GM11168 (cell line): ENCODE data around the gene TRPM3.
"Not testable (repeated sequence)": the region's sequence is repeated elsewhere in the genome, so short reads cannot be mapped to it uniquely, and the experiment has no call there.

Source experiments
- in situ Hi-C: fragments of 300-500 bp; cut with MboI; formaldehyde crosslinking; loops from one replicate; pipeline ENCODE4 v1.12.0; 2022; ENCODE audit warnings: low sequenced_read_pairs; ENCODE audit not compliant: unreplicated experiment

Gene TRPM3

GRCh38 chr9:71004196-71004595, 117.2 kb downstream of the TRPM3 start:
- in situ Hi-C loops, result no loop called here

GRCh38 chr9:71003346-71003745, 118.1 kb downstream of the TRPM3 start:
- in situ Hi-C loops, result no loop called here

- in situ Hi-C loops, result no loop called here
These were observed 119.5 kb downstream of the TRPM3 start for GRCh38 chr9:71001780-71002386.

- in situ Hi-C loops, result loop anchor here (25.0 kb wide), 1 partner anchor 337 kb away; no protein-coding TSS in a partner anchor
These were observed 122.5 kb downstream of the TRPM3 start for GRCh38 chr9:70998962-70999361.

GRCh38 chr9:70995511-70995910, 125.9 kb downstream of the TRPM3 start:
- in situ Hi-C loops, result loop anchor here (25.0 kb wide), 1 partner anchor 333 kb away; no protein-coding TSS in a partner anchor

GRCh38 chr9:70994582-70994981, 126.8 kb downstream of the TRPM3 start:
- in situ Hi-C loops, result loop anchor here (25.0 kb wide), 1 partner anchor 332 kb away; no protein-coding TSS in a partner anchor

GRCh38 chr9:70988551-70988950, 132.9 kb downstream of the TRPM3 start:
- in situ Hi-C loops, result loop anchor here (25.0 kb wide), 1 partner anchor 326 kb away; no protein-coding TSS in a partner anchor

GRCh38 chr9:70987986-70988385, 133.4 kb downstream of the TRPM3 start:
- in situ Hi-C loops, result loop anchor here (25.0 kb wide), 1 partner anchor 326 kb away; no protein-coding TSS in a partner anchor

GRCh38 chr9:70986984-70987383, 134.4 kb downstream of the TRPM3 start:
- in situ Hi-C loops, result loop anchor here (25.0 kb wide), 1 partner anchor 325 kb away; no protein-coding TSS in a partner anchor

GRCh38 chr9:70983723-70984295, 137.6 kb downstream of the TRPM3 start:
- in situ Hi-C loops, result loop anchor here (25.0 kb wide), 1 partner anchor 322 kb away; no protein-coding TSS in a partner anchor

- in situ Hi-C loops, result loop anchor here (25.0 kb wide), 1 partner anchor 319 kb away; no protein-coding TSS in a partner anchor
These were observed 140.1 kb downstream of the TRPM3 start for GRCh38 chr9:70981312-70981711.

- in situ Hi-C loops, result loop anchor here (25.0 kb wide), 1 partner anchor 318 kb away; no protein-coding TSS in a partner anchor
These were observed 141.5 kb downstream of the TRPM3 start for GRCh38 chr9:70979966-70980365.

- in situ Hi-C loops, result loop anchor here (25.0 kb wide), 1 partner anchor 316 kb away; no protein-coding TSS in a partner anchor
These were observed 143.3 kb downstream of the TRPM3 start for GRCh38 chr9:70978085-70978484.

GRCh38 chr9:70975821-70976220, 145.6 kb downstream of the TRPM3 start:
- in situ Hi-C loops, result loop anchor here (25.0 kb wide), 1 partner anchor 314 kb away; no protein-coding TSS in a partner anchor

- in situ Hi-C loops, result no loop called here
These were observed 149.7 kb downstream of the TRPM3 start for GRCh38 chr9:70971723-70972122.

- in situ Hi-C loops, result not testable (repeated sequence)
These were observed 155.0 kb downstream of the TRPM3 start for GRCh38 chr9:70966380-70966779.

- in situ Hi-C loops, result no loop called here
These were observed 156.6 kb downstream of the TRPM3 start for GRCh38 chr9:70964861-70965260.

GRCh38 chr9:70963554-70963953, 157.9 kb downstream of the TRPM3 start:
- in situ Hi-C loops, result no loop called here

GRCh38 chr9:70962761-70963440, 158.5 kb downstream of the TRPM3 start:
- in situ Hi-C loops, result no loop called here

- in situ Hi-C loops, result no loop called here
These were observed 162.1 kb downstream of the TRPM3 start for GRCh38 chr9:70959366-70959765.
